GM12878 (cell line): ENCODE results near the gene SLC2A4RG. TPM values are rescaled to one million over a fixed set of nuclear protein-coding genes. Genes with fewer than 3 reads are reported as not detected.

Source experiments
- BCL11A ChIP-seq: IDR thresholded peaks from 2 replicates; pipeline ENCODE4 v1.6.1; 2011; ENCODE audit warnings: low read depth, low read length
- NFIC ChIP-seq: IDR thresholded peaks from 2 replicates; pipeline ENCODE4 v1.6.1; 2012; ENCODE audit warnings: low read depth, mild to moderate bottlenecking, inconsistent platforms, low read length, moderate library complexity
- ZBTB11 ChIP-seq: fragments of 450-650 bp; formaldehyde crosslinking; IDR thresholded peaks from 2 replicates; pipeline ENCODE4 v1.5.0; 2022; ENCODE audit warnings: mild to moderate bottlenecking, missing genetic modification characterization
- ZBTB4 ChIP-seq: fragments of 450-650 bp; formaldehyde crosslinking; IDR thresholded peaks from 2 replicates; pipeline ENCODE4 v1.4.0; 2022; ENCODE audit warnings: mild to moderate bottlenecking, moderate library complexity
- polyA plus RNA-seq, 11 experiments: library from polyadenylated mRNA; depleted of rRNA in 4 of 11; unstranded in 6 of 11; stranded (reverse) in 5 of 11; fragments of >200 nt; fragmentation: Nextera tagmentation in 4 of 11; fragmentation: Illumina TruSeq in 1 of 11; extraction: Ambion mirVana in 4 of 11; extraction: Trizol in 1 of 11; gene quantifications; 1 replicate in 1 of 11; 2 replicates in 10 of 11; pipeline versions ENCODE4 v1.2.1 to v1.2.3, GENCODE V29; 2011 to 2016; ENCODE audit warnings: inconsistent platforms in 2 of 11, missing spikeins in 2 of 11, low read depth in 1 of 11
- total RNA-seq, 4 experiments: library from RNA; depleted of rRNA in 3 of 4; stranded (reverse); fragments of >200 nt in 3 of 4; fragmentation: Illumina TruSeq in 1 of 4; extraction: Trizol in 1 of 4; gene quantifications; 2 replicates each; pipeline versions ENCODE4 v1.2.1 to v1.2.3, GENCODE V29; 2013 to 2021

Gene SLC2A4RG
- total and polyA plus RNA-seq, 10 of the 15 experiments (the other 5 are each of a cell fraction or from before 2014, with no cell fraction given), result 0.34 to 65.9 (median 13.3) TPM

- no peak for TF ChIP-seq NFIC
- no peak for TF ChIP-seq ZBTB11 (CRISPR knock-in tag)
- TF ChIP-seq BCL11A, result no peak
- no peak for TF ChIP-seq ZBTB4
Observed at GRCh38 chr20:63768591-63769515, 29.3 kb downstream of the SLC2A4RG start (continued).
